ENCODE results near the gene TGFA.

Gene TGFA

GRCh38 chr2:70527447-70528080 is 26.1 kb downstream of the TGFA start:
- Histone ChIP-seq H3K27me3 (ENCODE audit: insufficient read depth, low read length) (no peaks in the 10 kb centered on the region), H3K4me3 (ENCODE audit: low read depth, low read length, poor library complexity, severe bottlenecking) (no peak overlapping the region), H3K4me2 (ENCODE audit: low read length) (no peak overlapping the region), H3K4me1 (ENCODE audit: insufficient read depth, low read length, severe bottlenecking) (no peaks in the 10 kb centered on the region), H3K9me3 (ENCODE audit: low read length) (no peaks in the 10 kb centered on the region), H4K20me1 (ENCODE audit: insufficient read depth, low read length) (no peaks in the 10 kb centered on the region), H3F3A (ENCODE audit: insufficient read depth, low read length) (no peaks in the 10 kb centered on the region), H3K36me3 (ENCODE audit: insufficient read depth, low read length) (no peaks in the 10 kb centered on the region), H3K9ac (ENCODE audit: low read length) (no peak overlapping the region), H3K9me2 (ENCODE audit: low read depth, low read length) (no peaks in the 10 kb centered on the region), H3K27ac (ENCODE audit: low read depth, low read length, poor library complexity, severe bottlenecking) (no peak overlapping the region), H3K79me2 (ENCODE audit: insufficient read depth, low read length) (no peaks in the 10 kb centered on the region), H2AFZ (ENCODE audit: low read length) (no peak overlapping the region)
- TF ChIP-seq EZH2 (IDR thresholded peaks at IDR 0.05; ENCODE audit: borderline replicate concordance, low read length) (no peak), CTCF (IDR thresholded peaks at IDR 0.05; ENCODE audit: low read length) (no peak)

- Histone ChIP-seq H3K9ac (ENCODE audit: low read length) (no peak overlapping the region), H3K36me3 (ENCODE audit: insufficient read depth, low read length) (no peaks in the 10 kb centered on the region), H3K9me3 (ENCODE audit: low read length) (no peaks in the 10 kb centered on the region), H3K27me3 (ENCODE audit: insufficient read depth, low read length) (no peaks in the 10 kb centered on the region), H4K20me1 (ENCODE audit: insufficient read depth, low read length) (no peaks in the 10 kb centered on the region), H3K4me1 (ENCODE audit: insufficient read depth, low read length, severe bottlenecking) (no peaks in the 10 kb centered on the region), H3K4me3 (ENCODE audit: low read depth, low read length, poor library complexity, severe bottlenecking) (no peak overlapping the region), H3K4me2 (ENCODE audit: low read length) (no peak overlapping the region), H3K79me2 (ENCODE audit: insufficient read depth, low read length) (no peaks in the 10 kb centered on the region), H3K27ac (ENCODE audit: low read depth, low read length, poor library complexity, severe bottlenecking) (no peak overlapping the region), H3F3A (ENCODE audit: insufficient read depth, low read length) (no peaks in the 10 kb centered on the region), H3K9me2 (ENCODE audit: low read depth, low read length) (no peaks in the 10 kb centered on the region), H2AFZ (ENCODE audit: low read length) (no peak overlapping the region)
- TF ChIP-seq EZH2 (IDR thresholded peaks at IDR 0.05; ENCODE audit: borderline replicate concordance, low read length) (no peak), CTCF (IDR thresholded peaks at IDR 0.05; ENCODE audit: low read length) (no peak)
Measured at GRCh38 chr2:70526126-70526525, 27.5 kb downstream of the TGFA start.

GRCh38 chr2:70525032-70525431 is 28.6 kb downstream of the TGFA start:
- no peak overlapping the region for H3K27ac ChIP-seq (ENCODE audit: low read depth, low read length, poor library complexity, severe bottlenecking)
- no peak overlapping the region for H3K9ac ChIP-seq (ENCODE audit: low read length)
- H3K36me3 ChIP-seq (ENCODE audit: insufficient read depth, low read length): no peaks in the 10 kb centered on the region
- no peak overlapping the region for H3K4me2 ChIP-seq (ENCODE audit: low read length)
- H2AFZ ChIP-seq (ENCODE audit: low read length): no peak overlapping the region
- H3K9me2 ChIP-seq (ENCODE audit: low read depth, low read length): no peaks in the 10 kb centered on the region
- no peak for TF ChIP-seq CTCF (IDR thresholded peaks at IDR 0.05; ENCODE audit: low read length)
- no peak for TF ChIP-seq EZH2 (IDR thresholded peaks at IDR 0.05; ENCODE audit: borderline replicate concordance, low read length)
- no peaks in the 10 kb centered on the region for H4K20me1 ChIP-seq (ENCODE audit: insufficient read depth, low read length)
- H3K79me2 ChIP-seq (ENCODE audit: insufficient read depth, low read length): no peaks in the 10 kb centered on the region
- no peaks in the 10 kb centered on the region for H3K27me3 ChIP-seq (ENCODE audit: insufficient read depth, low read length)
- no peaks in the 10 kb centered on the region for H3K4me1 ChIP-seq (ENCODE audit: insufficient read depth, low read length, severe bottlenecking)
- no peaks in the 10 kb centered on the region for H3K9me3 ChIP-seq (ENCODE audit: low read length)
- no peak overlapping the region for H3K4me3 ChIP-seq (ENCODE audit: low read depth, low read length, poor library complexity, severe bottlenecking)
- no peaks in the 10 kb centered on the region for H3F3A ChIP-seq (ENCODE audit: insufficient read depth, low read length)

All from OCI-LY1 (cell line).